HG02943 (cell line): ENCODE data around the gene SLC44A1.
A peak's percentile ranks its signal among the peaks of the same experiment; 100 is the strongest.

ENCODE experiments used
- ATAC-seq: cut with Tn5 transposase; IDR thresholded peaks from one replicate; pipeline ENCODE4 v1.9.1; 2021; ENCODE audit warnings: mild to moderate bottlenecking, low read depth, moderate library complexity; ENCODE audit not compliant: unreplicated experiment

The SLC44A1 gene

DNA sequence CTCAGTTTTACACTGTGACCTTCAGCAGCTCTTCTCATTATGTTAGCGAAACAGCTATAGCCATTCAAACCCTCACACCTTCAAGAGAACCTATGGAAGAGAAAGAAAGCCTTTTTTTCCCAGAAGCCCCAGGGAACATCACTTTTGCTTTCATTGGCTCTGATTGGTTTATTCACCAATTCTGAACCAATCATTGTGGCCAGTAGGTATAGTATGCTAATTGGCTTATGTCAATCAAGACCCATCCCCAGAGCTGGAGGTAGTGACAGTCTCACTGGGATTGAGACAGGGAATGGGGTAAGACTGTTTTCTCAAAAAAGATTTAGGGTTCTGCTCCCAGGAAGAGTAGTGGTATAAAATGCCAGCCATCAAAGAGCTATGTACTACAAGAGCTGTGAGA lies 129.3 kb downstream of the SLC44A1 start:
- ATAC-seq = no peak

DNA sequence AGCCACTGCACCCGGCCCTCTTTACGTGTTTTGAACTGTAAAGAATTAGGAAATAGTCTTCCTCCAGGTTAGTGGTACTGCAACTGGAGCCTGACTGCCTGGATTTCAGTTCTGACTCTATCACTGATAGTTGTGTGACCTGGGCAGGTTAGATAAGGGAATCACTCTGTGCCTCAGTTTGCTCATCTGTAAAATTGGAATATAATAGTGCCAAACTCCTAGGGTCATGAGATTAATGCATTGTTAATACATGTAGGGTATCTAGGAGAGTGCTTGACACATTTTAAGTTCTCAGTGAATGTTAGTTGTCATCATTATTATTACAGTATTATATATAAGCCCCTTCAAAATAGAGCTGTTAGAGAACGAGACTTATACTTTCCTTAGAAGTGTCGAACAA lies 130.9 kb downstream of the SLC44A1 start:
- ATAC-seq = no peak

DNA sequence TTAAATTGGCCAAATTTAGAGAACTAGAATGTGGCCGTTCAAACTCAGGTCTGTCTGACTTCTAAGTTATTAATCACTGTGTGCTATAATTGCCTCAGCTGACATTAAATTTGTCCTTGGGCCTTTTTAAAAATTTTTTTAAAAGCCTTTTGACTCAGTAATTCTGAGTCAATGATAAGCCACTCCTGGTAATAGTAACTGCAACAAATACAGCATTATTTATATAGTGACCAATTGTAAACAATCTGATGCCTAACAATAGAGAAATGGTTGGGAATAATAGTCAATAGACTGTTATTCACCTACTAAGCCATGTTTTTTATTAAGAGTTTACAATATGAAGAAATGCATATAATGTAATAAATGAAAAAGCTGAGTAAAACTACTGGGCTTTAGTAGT lies 132.4 kb downstream of the SLC44A1 start:
- ATAC-seq = no peak

DNA sequence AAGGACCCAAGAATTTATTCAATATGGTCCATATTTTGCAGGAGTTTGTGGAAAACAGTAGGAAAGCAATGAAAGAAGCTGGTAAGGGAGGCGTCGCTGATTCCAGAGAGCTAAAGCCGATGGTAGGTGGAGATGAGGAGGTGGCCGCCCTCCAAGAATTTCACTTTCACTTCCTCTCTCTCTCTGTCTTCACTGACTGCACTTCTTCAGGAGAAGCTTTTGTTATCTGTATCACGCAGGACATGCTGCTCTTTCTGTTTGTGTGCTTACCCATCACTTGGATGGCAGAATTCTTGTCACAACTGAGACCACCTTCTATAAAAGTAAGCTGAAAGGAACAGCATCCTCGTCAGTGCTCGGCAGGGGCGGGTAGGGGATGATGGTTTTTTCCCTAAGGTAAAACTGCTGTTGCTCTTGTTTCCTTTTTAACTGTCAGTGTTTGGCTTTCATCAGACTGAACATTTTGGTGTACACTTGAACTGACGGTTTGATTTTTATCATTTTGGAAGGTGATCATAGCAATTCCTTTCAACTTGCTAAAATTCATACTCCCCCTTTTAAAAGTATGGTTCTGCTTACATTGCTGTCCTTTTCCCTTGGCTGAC lies 141.0 kb downstream of the SLC44A1 start:
- peak; percentile 98 for ATAC-seq

DNA sequence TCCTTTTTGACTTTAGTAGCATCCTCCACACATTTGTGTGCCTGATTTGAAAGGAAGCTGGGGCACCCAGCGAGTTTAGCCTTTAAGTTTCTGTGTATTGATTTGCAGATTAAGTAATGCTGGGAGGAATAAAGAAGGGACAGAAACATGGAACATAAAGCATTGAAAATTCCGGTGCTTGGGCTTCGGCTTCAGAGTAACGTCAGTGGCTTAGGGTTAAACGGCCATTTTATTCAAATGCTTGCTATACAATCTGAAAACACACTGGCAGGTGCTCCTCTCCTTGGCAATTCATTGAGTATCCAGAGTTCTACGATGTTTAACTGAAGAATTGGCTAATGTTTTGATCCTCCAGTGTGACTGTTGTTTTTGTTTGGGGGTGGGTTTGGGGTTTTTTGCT lies 145.3 kb downstream of the SLC44A1 start:
- ATAC-seq = no peak

DNA sequence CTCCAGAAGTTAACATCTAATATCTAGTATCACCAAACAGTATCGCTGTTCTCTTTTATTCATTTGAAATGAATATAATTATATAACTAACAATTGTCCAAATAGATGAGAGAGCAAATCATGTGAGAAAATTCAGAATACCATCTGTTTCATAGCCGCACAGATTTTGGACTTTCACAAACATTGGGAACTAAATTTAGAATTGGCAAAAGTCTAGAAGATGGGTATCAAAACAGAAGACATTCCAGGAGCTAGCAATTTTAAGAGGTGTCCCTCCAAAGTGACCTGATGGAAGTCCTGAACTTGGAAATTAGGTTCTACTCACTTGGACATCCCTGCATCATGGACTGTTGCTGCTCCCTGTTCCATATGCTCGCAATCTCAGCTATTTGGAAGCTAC lies 146.4 kb downstream of the SLC44A1 start:
- no peak for ATAC-seq

DNA sequence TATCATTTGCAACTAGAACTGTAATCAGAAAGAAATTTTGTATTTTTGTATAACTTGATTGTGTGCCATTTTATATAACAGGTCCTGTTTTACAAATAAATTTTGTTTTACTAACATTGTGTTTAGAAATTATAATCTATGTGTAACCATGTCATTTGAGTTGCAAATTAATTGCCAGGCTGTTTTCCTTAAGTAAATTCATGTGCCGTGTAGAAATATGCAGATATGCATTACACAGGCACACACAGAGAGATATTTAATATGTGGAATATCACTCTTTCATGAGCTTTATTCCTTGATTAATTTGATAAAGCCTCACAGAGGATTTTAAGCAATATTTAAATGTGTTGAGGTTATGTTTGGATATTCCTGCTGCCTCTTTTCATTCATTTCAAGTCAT lies 146.8 kb downstream of the SLC44A1 start:
- no peak for ATAC-seq

DNA sequence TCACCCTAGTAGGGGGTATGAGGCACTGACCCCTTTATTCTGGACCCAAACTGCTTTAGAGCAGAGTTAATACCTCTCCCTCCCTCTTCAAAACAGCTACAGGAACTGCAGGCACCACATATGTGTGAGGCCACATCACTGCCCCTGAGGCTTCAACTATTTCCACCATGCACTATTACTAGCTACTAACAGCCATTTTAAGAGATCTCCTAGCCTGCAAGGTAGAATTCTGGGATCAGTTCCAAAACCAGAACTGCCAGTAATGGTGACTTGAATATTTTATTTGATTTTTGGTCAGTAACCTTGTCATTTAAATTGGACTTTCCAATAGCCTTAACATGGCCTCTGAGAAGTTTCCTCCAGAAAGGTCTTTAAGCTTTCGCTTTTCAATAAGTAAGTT lies 148.1 kb downstream of the SLC44A1 start:
- ATAC-seq = no peak

DNA sequence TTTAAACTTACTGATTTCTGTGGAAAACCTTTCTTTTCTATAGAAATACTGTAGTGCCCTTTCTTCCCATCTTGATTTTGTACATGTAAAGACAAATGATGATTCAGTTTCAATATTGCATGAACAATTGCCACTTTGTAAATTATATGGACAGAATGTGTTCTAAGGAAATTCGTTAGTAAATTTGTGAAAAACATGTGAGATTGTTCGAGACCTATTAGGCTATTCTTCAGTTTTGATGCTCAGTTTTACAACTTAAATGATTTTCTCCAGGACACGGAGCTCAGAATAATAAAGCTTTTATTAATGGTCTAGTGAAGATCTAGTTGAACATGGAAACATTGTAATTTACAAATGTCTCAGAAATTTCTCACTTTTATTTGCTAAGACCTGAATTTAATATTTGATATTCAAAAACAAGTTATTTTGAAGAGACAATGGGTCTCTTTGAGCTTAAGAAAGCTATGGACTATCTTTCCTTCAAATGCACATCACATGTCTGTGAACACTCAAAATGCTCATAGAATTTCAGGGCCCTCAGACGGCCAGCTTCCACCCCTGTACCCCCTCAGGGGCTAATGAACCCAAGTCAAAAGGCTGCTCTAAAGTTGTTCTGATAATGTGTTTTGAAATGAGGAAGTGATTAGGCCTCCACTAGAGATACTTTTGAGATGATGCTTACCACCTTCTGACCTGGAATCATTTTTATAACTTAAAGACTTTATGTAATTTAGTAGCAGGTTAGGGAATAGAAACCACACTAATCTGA lies 149.3 kb downstream of the SLC44A1 start:
- ATAC-seq = no peak

DNA sequence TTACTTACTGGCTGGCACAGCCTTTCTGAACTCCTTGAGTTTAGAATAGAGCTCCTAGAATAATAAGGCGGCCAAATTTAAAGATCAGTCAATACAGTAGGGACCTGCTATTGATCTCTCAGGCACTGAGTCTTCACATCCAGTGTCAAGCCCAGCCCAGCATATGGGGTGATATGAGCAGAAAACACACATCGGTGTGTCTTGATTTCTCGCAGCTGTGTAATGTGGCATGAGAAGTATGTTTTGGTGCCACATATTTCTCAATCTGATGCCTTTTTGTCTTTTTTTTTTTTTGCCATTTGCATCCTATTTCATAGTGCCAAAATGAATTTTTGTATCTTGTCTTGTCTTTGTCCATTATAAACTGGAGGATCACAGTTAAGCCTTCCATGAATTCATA lies 152.0 kb downstream of the SLC44A1 start:
- ATAC-seq = no peak

DNA sequence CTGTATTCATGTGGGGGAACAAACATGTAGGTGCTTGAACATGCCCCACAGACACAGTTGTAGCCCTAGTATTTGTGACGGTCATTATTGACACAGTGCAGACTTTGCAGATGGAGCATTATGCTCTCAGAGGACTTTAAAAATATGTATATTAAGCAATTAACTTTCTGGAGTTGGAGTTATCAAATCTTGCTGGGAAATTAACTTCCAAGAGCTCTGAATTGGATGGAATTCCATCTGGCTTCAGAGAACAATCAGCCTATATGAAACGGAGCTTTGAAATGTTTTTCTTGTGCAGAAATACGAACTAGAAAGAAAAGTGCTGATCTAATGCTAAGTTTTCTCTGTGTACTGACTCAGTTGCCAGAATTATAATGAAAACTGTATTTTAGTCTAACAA lies 152.4 kb downstream of the SLC44A1 start:
- ATAC-seq = no peak

DNA sequence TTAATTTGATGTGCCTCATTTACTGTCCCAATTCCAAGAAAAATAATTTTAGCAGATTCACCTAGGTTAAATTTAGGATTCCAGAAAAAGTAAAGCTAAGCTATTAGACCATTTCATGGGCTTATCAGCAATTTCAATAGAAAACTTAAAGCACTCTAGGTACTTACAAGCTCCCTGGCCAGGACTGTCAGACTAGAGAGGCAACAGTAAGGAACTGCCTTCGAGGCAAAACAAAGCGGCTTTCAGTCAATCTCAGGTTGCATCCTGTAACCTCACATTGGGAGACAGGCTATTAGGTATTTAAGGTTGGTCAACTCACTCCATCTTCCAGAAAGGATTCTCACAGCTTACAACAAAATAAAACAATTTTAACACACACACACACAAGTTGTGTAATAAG lies 154.7 kb downstream of the SLC44A1 start:
- no peak for ATAC-seq

DNA sequence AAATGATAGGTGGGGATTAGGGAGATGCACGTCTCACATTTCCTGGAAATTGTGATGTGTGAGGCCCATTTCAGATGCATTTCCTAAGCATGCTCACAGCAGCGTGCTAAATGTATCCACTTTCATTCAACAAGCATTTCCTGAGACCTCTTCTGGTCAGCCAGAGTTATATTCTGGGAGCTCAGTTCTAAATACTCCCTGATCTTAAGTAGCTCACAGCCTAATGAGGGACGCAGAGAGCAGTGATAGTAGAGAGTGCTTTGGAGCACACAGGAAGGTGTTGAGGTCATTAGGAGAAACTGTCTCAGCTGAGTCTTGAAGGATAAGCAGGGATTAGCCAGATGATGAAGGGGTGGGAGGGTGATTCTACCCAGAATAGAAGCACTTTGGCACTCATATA lies 157.2 kb downstream of the SLC44A1 start:
- no peak for ATAC-seq

DNA sequence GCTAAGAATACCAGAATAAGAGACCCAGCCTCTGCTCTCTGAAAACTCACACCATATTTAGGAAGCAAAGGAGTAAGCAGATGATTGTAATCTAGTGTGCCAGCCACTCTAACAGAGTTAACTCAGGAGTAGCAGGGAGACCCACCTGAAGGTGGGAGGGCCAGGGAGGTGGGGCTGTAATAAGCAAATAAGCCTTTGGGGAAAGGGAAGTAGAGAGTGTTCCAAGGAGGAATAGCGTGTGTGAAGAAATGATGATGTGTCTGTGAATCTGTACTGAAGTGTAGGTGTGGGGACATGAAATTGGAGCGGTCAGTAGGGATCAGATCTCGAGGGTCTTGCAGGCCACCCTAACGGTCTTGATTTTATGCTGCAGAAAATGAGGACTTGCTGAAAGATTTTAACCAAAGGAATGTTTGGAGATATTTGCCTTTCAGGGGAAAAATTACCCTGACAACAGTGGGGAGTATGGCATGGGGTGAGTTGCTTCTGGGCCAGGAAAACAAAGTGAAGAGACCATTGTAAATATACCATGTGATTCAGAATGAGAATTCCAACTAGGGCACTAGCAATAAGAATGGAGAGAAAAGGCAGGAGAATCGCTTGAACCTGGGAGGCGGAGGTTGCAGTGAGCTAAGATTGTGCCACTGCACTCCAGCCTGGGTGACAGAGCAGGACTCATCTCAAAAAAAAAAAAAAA lies 159.2 kb downstream of the SLC44A1 start:
- no peak for ATAC-seq

DNA sequence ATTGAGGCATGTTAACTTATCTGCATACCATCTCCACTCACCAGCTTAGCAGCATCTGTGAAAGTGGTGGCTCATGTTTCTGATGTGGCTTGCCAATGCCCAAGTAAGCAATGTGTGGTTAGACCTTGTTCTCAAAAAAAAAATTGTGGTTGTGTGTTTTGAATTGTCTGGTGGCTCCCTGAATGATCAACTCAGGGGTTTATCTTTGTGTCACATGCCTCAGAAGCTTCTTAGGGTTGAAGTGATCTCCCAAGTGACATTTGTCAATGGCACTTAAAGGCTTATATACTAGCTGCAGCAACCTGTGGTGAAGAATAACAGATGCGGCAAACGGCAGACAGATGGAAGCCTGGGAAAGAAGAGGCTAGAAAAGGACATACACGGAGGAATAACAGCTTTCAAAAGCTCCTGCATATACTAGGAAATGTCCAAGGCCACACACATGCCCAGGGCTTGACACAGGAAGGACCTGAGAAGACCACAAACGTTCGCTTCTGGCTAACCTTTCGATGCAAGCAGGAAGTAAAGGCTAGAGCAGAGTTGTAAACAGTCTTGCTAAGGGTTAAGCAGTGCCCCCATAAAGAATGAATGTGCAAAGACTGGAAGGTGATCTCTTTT lies 161.2 kb downstream of the SLC44A1 start:
- peak; percentile 97 for ATAC-seq

DNA sequence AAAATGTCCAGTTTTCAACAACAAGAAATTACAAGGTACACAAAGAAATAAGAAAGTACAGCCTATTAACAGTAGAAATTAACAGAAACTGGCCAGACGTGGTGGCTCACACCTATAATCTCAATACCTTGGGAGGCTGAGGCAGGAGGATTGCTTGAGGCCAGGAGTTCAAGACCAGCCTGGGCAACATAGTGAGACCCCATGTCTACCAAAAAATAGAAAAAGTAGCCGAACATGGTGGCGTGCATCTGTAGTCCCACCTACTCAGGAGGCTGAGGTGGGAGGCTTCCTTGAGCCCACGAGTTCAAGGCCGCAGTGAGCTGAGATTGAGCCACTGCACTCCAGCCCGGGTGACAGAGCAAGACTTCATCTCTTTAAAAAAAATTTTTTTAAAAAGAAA lies 161.9 kb downstream of the SLC44A1 start:
- ATAC-seq = no peak

DNA sequence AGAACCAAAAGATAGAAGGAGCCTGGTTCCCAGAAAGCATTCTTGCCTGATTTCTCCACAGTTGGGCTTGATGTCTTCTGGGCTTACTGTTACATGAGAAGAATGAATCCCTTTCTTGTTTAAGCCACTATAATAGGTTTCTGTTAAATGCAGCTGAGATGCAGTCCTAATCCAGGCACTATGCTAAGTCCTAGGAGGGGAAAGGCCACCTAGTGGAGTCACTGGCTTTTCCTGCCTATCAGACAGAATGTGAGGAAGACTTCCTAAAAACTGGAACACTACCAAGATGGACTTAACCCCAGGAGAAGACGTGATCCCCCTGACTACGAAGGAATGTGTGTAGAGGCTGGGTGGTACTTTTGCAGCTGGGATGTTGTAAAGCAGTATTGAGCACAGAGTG lies 169.1 kb downstream of the SLC44A1 start:
- no peak for ATAC-seq

DNA sequence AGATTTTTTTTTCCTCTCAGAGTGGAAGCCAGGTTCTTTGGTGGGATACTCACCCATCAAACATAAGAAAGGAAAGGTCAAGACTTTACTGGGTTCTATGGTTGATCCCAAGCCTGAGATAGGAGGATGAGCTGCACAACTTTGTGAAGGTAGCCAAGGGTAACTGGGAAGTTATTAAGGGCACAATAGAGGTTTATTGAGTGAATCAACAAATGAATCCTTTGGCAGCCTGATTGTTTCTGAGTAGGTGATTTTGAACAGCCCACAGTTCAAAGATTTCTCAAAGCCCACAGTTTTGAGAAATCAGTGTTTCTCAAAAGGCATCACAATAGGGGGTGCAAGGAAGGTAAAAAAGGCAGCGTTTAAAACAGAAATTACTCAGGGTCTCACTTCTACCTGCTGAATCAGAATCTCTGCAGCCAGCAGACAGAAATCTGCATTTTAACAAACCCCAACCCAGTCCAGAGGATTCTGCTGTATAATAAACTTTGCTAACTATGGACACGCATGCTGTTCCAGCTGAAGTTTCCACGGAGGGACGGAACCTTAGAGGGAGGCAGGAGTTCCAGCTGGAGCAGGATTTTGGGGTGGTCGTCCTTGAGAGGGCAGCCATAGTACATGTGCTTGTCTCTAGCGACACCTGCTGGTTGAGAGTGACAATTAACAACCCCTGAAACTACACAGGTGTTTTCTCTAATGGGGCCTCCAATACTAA lies 170.7 kb downstream of the SLC44A1 start:
- ATAC-seq = peak; percentile 73

DNA sequence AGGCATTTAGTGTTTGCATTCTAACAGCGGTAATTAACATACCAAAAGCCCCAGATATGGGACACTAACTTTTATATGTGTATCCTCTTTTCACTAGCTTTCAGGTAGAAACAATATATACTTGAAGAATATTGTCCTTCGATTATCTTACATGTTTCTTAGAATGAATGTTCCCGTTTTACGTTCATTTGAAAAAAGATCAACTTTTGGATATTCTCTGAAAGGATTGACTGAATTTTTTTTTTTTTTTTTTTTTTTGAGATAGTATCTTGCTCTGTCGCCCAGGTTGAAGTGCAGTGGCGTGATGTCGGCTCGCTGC lies 171.2 kb downstream of the SLC44A1 start:
- ATAC-seq = no peak

DNA sequence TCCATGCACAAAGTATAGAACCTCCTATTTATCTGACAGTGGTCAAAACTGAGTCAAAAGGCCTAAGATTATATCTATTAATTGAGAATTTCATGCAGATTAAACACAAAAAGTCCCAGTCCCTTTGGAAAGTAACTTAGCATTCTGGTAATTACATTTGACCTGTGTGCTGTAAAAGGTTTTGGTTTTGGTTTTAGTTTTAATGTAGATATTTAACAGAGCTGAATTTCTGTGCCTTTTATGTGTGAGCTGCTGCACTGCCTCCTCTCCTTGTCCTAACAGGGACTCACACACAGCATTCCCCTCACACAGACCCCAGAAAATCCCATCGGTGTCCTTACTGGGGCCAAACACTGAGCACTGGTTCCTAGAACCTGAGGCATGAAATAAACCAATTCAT lies 172.4 kb downstream of the SLC44A1 start:
- ATAC-seq = peak; percentile 63
